Fibroblast of skin of right quadriceps (primary cell): ENCODE measurements around the gene EMC6.
A peak's percentile ranks its signal among the peaks of the same experiment; 100 is the strongest.

ENCODE experiments used
- DNase-seq: peaks from one replicate; pipeline ENCODE4 v3.0.0-alpha.2; 2013

EMC6 gene

DNA sequence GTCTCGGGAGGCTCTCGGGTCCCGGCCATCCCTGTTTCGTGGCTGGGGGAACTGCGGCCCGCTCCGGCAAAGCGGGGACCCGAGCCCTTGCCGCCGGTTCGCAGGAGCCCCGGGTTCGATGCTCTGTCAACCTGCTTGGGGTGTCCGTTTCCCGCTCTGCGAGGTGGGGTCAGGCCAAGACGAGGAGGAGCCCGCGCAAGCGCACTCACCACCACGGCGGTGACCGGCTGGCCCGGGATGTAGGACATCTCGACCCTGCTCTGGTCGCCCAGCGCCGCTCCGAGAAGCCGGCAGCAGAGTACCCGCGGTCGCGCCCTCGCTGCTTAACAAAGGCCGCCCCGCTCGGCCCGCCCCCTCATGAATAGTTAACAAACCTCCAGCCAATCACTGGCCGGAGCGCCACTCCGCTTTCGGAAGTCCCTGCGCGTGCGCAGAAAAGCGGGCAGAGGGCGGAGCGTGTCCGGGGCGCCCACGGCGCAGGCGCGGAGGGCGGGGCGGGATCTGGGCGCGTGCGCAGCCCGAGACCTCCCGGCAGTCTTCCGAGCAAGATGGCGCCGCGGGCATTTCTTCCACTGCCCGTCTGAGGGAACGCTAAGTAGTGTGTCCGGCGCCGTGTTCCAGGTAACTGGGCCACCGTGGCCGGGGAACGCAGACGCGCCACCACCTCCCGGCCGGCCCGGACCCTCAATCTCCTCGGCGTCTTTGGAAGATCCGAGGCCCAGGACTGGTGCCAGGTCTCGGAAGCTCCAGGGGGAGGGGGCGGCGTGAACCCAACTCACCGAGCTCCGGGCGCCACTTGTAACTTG lies at the start of gene EMC6, which contains the start of gene TAX1BP3:
Gene EMC6 (plus strand): TSS at position 534 of the 806 bp plus-strand sequence. CDS start 335 bp downstream, outside the sequence.
Gene TAX1BP3 (minus strand): TSS at position 300 of the 806 bp plus-strand sequence. CDS start 52 bp downstream, at position 248.
- peak; percentile 97 for DNase-seq

DNA sequence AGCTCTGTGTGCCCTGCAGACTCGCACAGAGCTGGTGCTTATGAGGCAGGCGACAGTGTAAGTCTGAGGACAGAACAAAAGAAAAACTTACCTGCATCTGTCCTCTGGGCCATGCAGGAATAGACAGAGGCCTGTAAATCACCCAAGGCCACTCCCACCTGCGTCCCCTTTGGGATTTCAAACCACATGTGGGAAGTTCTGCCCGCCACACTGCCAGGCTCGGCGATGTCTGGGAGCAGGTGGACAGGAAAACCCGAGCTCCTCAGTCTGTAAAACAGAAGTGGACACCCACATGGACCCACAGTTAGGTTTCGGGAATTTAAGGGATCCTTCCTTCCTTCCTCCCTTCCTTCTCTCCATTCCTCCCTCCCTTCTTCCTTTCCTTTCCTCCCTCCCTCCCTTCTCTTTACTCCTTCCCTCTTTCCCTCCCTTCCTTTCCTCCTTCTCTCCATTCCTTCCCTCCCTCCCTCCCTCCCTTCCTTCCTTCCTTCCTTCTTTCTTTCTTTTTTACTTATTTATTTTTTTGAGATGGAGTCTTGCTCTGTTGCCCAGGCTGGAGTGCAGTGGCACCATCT lies 47.4 kb upstream of the EMC6 start:
- DNase-seq = no peak

DNA sequence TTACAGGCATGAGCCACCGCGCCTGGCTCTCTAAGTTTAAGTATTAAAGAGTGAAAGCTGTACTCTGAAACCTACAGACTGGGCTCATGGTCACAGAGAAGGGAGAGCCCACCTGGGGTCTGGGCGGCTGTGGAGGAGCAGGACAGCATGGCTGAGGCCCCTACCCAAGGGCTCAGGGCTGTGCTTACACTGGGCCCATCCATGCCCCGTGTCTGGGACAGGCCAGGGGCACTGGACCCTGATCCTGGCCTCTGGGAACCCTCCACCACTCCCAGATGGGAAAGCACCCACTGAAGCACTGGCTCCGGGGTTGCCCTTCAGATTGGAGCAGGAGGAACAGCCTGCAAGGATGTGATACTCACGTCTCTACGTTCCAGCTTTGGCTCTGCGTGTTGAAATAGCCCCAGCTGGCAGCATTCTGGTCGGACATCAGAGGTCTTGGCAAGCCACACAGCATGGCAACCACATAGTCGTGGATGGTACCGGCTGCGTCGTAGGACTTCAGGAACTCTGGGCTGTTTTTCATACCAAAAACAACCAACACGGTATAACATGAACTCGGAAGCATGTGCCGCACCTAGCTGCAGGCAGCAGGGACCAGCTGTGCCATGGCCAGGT lies 45.5 kb upstream of the EMC6 start:
- no peak for DNase-seq

DNA sequence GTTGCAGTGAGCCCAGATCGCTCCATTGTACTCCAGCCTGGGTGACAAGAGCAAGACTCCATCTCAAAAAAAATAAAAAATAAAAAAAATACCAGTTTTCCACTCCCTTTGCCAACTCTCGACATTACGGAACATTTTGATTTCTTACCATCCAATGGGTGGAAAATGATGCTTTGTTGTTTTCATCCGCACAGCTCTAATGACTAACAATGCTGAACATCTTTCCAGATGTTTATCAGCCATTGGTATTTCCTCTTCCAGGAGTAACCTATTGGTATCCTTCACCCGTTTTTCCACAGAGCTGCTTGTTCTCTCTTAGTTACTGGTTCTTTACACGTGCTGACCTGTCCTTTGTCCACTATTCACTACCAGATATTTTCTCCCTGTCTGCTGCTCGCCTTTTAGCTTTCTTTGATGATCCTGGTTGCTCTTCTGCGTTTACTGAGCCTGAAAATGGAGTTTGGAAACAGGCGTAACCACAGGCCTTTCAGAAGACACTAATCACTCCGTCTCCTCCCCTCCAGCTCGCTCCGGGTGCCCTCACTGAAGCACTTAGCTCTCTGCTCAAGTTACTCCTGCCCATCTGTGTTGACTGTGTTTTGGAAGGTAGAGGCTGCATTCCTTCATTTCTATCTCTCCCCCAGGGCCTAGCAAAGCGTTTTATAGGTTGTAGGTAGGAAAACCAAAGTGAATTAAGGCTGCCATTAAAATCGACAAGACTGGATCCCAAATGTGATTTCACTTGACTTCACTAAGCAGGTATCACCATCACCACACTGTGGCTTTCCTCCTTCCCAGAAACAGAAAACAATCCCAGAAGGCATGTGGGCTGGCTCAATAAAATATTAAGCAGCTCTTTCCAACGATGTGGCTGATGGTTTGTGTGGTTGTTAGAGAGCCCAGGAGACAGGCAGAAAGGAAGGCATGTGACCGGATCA lies 41.5 kb upstream of the EMC6 start:
- no peak for DNase-seq

DNA sequence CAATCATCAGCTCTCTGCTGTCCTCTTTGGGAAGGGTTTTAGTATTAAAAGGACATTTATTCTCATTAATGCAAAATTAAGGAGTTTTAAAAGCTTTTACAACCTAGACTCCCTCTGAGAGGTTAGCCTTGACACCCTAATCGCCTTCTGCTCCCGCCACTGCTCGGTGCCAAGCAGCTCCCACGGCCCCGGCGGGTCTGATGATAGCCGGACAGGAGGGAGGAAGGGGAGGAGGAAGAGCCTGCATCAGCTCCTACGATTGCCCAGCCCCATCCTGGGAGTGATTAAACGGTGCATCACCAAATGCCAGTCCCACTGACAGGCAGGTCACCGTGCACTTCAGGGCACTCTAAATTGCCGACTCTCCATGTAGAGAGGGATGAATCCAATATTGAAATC lies 40.8 kb upstream of the EMC6 start:
- DNase-seq = no peak

DNA sequence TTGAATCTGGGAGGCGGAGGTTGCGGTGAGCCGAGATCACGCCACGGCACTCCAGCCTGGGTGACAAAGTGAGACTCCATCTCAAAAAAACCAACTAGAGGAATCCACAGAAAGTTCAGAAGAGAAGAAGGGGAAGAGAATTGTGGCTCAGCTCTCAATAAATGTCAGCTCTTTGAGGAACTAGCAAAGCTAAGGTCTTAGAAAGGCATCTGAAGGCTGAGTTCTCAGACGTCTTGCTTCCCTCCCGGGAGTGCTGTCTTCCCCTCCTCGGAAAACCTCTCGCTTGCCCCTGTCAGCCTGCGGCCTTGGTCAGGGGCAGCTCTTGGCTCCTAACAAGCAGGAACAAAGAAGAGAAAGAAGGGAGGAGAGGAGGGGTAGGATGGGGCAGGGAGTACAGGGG lies 37.8 kb upstream of the EMC6 start:
- DNase-seq = no peak

DNA sequence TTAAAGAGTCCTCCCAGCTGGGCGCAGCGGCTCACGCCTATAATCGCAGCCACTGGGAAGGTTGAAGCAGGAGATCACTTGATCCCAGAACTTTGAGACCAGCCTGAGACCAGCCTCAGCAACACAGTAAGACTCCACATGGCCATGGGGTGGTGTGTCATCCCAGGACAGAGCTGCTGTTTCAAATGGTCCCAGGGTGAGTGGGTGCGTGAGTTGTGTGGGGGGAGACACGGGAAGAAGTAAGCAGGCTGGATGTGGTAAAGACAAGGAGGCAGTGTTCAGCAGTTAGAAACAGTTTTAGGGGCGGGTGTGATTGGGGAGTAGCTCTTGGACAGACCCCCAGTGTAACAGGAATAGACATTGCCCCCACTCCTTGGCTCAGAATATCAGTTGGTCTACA lies 36.3 kb upstream of the EMC6 start:
- no peak for DNase-seq

DNA sequence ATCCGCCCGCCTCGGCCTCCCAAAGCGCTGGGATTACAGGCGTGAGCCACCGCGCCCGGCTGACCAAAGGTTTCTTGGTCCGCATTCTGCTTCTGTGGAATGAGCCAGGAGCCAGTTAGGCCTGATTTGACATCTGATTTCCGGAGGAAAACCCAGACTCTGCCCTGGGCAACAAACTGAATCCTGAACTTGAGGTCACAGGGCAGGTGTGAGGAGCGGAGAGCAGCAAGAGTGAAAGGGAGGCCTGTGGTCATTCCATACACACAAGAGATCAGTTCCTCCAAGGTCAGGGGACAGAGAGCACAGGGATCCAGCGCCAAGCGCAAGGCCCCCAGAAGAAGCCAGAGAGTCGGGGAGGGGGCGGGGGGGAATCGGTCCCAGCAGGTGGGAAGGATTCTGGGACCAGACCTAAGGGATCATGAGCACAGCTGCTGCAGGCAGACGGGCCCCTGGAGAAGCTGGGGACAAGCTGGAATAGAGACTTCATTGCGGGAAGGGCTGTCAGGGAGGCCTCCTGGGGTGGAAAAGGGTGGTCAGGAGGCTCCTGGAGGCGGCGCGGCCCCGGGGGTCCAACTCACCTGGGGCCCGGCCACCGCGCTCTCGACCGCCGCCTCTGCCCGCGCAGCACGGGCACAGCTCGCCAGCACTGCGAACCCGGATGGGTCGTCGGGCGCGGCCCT lies 33.0 kb upstream of the EMC6 start:
- DNase-seq = no peak

DNA sequence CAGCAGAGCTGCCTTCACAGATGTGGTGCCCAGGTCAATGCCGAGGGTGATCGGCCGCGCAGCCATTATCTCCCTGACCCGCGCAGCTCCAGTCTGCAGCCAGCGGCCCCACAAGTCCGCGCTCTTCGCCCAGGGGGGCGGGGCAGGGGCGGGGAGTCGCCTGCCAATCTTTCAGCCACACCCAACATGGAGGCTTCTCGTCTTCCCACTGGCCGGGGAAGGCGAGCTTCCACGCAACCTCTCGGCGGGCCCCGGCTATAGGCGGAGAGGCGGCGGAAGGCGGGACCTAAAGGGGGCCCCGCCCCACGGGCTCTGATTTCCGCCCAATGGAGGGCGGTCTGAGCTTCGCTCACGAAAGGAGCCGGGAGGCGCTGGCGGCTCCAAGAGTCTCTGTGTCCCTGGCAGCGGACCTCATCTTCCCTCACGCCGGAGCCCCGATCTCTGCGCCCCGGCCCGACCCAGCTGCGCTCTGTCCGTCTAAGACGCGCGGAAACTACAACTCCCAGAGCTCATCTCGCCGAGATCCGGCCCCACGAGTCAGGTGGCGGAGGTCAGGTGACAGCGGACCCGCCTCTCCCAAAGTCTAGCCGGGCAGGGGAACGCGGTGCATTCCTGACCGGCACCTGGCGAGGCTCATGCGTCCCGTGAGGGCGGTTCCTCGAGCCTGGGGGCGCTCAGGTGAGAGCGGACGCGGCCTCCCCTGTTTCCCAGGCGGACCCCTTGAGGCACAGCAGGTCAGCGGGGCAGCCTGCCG lies 32.3 kb upstream of the EMC6 start, which contains the start of the genes CTNS and SHPK:
Gene CTNS (plus strand): TSS at position 607 of the 754 bp plus-strand sequence. CDS start 3,447 bp downstream, outside the sequence.
Gene SHPK (minus strand): TSS at position 97 of the 754 bp plus-strand sequence. CDS start 31 bp downstream, at position 66.
- DNase-seq = peak; percentile 96

DNA sequence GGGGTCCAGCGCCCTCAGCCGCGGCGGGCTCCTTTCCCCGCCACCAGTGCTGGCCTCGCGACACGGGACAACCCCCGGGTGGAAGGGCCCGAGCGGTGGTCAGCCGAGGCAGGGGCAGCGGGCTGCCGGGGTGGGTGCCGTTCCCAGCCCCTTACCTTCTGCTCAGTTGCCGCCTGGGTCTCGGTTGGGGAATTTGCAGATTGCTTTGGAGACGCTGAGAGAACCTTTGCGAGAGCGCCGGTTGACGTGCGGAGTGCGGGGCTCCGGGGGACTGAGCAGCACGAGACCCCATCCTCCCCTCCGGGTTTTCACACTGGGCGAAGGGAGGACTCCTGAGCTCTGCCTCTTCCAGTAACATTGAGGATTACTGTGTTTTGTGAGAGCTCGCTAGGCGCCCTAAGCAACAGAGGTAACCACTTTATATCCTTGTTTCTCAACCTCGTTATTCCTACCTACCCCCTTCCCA lies 31.7 kb upstream of the EMC6 start:
- DNase-seq = no peak

DNA sequence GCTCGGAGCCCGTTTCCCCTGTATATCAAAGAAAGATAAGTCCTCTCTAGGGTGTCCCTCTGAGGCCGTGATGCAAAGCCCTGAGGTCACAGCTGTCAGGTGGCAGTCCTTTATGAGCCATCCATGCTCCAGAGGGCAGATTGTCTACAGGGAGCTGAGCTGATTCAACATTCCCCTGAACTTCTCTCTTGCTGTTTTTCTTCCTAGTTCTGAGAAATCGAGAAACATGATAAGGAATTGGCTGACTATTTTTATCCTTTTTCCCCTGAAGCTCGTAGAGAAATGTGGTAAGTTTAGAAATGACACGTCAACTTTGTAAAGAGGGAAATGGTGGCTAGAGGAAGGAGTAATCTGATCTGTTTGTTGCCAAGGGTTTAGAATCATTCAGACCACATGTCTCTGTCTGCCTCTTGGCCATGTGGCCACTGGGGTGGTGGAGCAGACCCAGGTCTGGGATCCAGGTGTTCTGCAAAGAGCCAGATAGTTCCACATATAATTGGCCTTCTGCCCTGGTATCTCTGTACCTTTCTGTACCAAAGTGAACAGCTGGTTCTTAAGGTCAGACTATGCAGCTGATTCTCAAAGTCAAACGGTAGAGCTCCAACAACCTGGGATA lies 28.5 kb upstream of the EMC6 start:
- DNase-seq = peak; percentile 42

DNA sequence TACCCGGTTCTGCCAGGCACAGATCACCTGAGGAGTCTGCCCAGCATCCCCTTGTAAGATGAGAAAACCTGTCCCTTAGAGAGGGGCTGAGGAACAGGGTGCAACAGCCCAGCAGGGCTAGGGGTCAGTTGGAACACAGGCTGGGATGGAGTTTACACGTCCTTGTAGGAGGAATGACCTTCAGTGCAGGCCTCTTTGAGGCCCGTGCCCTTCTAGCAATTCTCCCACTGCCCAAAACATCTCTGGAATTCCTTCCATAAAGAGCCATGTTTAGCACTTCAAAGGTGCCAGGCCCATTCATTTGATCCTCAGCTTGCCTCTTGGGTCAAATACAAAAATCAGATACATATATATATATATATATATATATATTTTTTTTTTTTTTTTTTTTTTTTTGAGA lies 27.6 kb upstream of the EMC6 start:
- no peak for DNase-seq

DNA sequence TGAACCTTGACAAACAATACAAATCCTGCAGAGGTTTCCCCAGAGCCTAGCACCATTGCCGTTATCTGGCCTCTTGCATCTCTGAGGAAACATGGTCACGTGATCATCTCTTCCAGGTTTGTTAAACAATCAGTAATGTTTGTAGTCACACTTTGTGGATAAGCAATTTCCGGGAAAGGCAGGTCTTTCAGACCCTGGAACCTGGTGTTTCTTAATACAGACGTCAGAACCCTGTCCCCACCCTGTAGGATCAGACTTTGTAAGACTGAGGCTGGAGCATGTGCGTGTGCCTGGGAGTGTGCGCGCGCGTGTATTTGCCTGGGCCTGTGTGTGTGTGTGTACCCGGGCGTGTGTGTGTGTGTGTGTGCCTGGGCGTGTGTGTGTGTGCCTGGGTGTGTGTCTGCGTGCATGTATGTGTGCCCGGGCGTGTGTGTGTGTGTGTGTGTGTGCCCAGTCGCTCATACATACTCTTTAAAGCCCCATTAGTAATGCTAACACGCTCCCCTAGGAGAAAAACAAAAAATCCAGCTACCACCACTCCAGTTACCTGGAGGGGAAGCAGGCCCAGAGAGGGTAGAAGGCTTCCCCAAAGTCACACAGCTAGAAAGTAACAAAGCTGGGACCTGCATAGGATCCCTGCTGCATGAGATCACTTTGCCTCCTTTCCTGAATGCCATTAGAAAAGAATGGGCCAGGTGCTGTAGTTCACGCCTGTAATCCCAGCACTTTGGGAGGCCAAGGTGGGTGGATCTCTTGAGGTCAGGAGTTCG lies 26.7 kb upstream of the EMC6 start:
- no peak for DNase-seq

DNA sequence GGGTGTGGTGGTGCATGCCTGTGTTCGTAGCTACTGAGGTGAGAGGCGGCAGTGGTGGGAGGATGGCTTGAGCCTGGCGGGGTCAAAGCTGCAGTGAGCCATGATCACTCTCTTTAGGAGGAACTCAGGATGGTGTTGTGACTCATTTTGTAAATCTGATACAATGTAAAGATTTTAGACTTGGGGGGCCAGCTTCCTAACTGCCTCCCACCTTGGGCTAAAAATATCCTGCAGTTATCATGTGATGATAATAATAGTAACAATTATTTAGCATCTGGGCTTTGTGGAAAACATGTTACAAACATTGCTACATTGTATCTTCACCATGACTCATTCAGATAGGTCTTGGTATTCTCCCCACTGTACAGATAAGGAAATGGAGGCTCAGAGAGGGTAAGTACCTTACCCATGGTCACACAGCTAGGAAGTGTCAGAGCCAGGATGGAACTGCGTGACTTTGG lies 24.7 kb upstream of the EMC6 start:
- no peak for DNase-seq

DNA sequence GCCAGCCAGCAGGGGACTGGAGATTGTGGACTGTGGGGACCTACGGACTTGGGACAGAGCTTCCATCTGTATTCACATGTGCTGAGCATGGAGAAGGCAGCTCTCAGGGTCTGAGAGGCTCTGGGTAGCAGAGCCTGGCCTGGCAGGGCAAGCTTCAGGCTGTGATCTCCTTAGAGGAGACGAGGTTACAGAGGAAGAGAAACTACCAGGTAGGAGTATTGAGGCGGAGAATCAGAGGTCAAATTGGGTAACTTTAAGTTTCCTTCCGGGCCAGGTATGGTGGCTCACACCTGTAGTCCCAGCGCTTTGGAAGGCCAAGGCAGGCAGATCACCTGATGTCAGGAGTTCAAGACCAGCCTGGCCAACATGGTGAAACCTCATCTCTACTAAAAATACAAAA lies 23.3 kb upstream of the EMC6 start:
- no peak for DNase-seq

DNA sequence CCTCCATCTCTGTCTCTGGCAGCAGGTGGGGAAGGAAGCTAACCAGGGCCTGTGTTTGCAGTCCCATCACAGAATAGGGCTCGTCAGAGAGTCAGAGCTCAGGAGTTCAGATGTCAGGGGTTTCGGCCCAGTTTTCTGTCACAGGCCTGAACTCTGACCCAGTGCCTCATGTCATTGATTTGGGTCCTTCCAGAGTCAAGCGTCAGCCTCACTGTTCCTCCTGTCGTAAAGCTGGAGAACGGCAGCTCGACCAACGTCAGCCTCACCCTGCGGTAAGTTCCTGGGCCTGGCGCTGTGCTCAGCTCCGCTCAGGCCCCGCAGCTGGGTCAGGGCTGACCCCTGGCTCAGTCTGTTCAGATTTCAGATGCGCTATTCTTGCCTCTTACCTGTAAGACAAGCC lies 21.4 kb upstream of the EMC6 start:
- no peak for DNase-seq

DNA sequence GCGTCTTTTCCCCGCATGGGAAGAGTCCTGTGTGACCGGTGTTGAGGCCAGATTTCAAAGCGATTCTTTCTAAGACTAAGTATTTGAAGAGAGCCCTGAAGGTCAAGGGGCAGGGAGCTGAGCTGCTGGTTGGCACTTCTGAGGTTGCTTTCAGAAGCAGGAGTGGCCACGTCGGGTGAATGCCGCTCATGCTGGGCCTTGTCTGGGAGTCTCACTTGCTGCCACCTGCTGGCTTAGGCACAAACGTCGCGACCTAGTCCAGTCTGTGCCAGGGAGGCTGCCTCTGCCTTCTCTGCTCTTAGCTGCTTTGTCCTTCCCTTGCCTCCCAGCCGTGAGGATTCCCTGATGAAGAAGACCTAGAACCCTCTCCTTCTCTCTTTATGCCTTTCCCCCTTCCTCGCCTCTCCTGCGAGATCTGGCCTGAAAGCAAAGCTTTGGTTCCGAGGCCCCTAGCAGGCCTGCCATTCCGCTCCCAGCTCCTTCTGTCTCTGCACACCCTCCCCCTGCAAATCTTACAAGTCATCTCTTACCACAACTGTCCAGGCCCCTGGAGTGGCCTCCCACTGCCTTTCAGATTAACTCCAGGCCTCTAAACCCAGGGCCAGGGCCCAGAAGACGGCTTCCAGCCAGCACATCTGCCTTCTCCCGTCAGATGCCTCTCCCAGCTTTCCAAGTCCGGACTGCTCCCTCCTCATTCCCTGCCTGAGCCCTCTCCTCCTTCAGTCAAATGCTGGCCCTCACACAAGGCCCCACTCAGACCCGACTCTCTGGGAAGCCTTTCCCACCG lies 20.6 kb upstream of the EMC6 start:
- DNase-seq = peak; percentile 52

DNA sequence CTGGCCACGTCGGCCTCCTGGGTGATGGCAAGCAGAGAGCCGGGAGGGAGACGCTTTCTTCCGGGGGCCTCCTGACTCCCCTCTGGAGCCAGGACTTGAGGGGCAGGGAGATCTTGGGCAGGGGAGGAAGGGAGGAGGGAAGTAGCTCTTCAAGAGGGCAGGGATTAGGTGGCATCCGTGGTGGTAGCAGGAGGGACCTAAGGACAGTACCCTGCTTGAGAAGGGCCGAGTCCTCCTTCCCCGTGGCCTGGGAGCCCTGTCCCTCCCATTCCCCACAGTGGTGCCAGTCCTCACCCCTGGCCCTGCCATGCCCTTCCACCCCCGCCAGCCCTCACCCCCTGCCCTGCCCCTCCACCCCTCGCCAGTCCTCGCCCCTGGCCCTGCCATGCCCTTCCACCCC lies 12.8 kb upstream of the EMC6 start:
- DNase-seq = no peak

DNA sequence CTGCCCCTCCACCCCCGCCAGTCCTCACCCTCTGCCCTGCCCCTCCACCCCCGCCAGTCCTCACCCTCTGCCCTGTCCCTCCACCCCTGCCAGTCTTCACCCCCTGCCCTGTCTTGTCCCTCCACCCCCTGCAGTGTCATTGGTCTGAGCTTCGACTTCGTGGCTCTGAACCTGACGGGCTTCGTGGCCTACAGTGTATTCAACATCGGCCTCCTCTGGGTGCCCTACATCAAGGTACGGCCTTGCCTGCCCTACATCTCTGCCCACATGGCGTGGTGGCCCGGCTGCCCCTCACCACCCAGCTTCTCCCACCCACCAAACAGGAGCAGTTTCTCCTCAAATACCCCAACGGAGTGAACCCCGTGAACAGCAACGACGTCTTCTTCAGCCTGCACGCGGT lies 12.3 kb upstream of the EMC6 start:
- no peak for DNase-seq
